Activated B cell treated with CpG ODN at 0.5 μM for 24 hours (primary cell): ENCODE results near the gene HDLBP. TPM values are rescaled to one million over a fixed set of nuclear protein-coding genes. Genes with fewer than 3 reads are reported as not detected.

Source experiments
- ATAC-seq: fragments of 200-7000 bp; cut with Tn5 transposase; one replicate; pipeline ENCODE4 v1.10.0; 2021; ENCODE audit warnings: low read depth, mild to moderate bottlenecking, moderate library complexity
- CTCF ChIA-PET: fragments of 350-600 bp; sonication (Branson Sonifier 250); formaldehyde crosslinking; loops from one replicate; lab custom pipeline; 2021; ENCODE audit warnings: antibody characterized with exemption; lab: Charles Lee
- POLR2A ChIA-PET: fragments of 350-600 bp; sonication (Branson Sonifier 250); formaldehyde crosslinking; loops from one replicate; lab custom pipeline; 2021; ENCODE audit warnings: antibody characterized with exemption; lab: Charles Lee
- DNase-seq: peaks from one replicate; pipeline ENCODE4 v3.0.0; 2022
- H3K27ac Mint-ChIP-seq: one replicate; pipeline ENCODE4 v1.8.0; 2020; ENCODE audit warnings: mixed read lengths
- H3K27me3 Mint-ChIP-seq: one replicate; pipeline ENCODE4 v1.8.0; 2021; ENCODE audit warnings: mixed read lengths
- H3K36me3 Mint-ChIP-seq: one replicate; pipeline ENCODE4 v1.8.0; 2021; ENCODE audit warnings: low read depth, mixed read lengths
- H3K4me1 Mint-ChIP-seq: one replicate; pipeline ENCODE4 v1.8.0; 2021; ENCODE audit warnings: mixed read lengths
- H3K4me3 Mint-ChIP-seq: one replicate; pipeline ENCODE4 v1.8.0; 2020; ENCODE audit warnings: mild to moderate bottlenecking, mixed read lengths
- H3K9me3 Mint-ChIP-seq: one replicate; pipeline ENCODE4 v1.8.0; 2020; ENCODE audit warnings: mixed read lengths
- CTCF ChIP-seq: fragments of 200-600 bp; IDR thresholded peaks from one replicate; pipeline ENCODE4 v1.8.0; 2022; ENCODE audit warnings: antibody characterized with exemption, mild to moderate bottlenecking
- intact Hi-C: fragments of 100-400 bp; cut with micrococcal nuclease; formaldehyde crosslinking; loops from one replicate; pipeline ENCODE4 v1.15.1; 2024
- total RNA-seq: library from RNA; stranded (reverse); gene quantifications from 2 replicates; pipeline ENCODE4 v1.2.3, GENCODE V29; 2022

HDLBP gene
- total RNA-seq, 1 donor from 2014 or later, result 168 TPM

GRCh38 chr2:241257419-241258032 is 57.9 kb downstream of the HDLBP start:
- DNase-seq (no peak), ATAC-seq (no peak)
- Mint-ChIP-seq H3K36me3 (peaks cover 84% of the 10 kb centered on the region), H3K27me3 (no peaks in the 10 kb centered on the region), H3K27ac (no peak overlapping the region), H3K4me3 (no peak overlapping the region), H3K4me1 (no peaks in the 10 kb centered on the region), H3K9me3 (no peaks in the 10 kb centered on the region)
- ChIA-PET CTCF (interaction anchor here (0.6 to 1.0 kb wide), 4 partner anchors 127 to 343 kb away, joined by 3 to 5 read pairs (median 3); no protein-coding TSS in a partner anchor), POLR2A (interaction anchor here (0.6 to 2.1 kb wide), 2 partner anchors 57 to 249 kb away, joined by 3 to 6 read pairs; partner anchors contain the start of gene HDLBP)
- no peak for TF ChIP-seq CTCF
- intact Hi-C loops, result loop anchor here (5.0 to 10.0 kb wide), 2 partner anchors 80 to 617 kb away; no protein-coding TSS in a partner anchor

- ChIA-PET POLR2A (no interaction called here), CTCF (no interaction called here)
- DNase-seq, result no peak
- Mint-ChIP-seq H3K9me3 (no peaks in the 10 kb centered on the region), H3K4me1 (no peaks in the 10 kb centered on the region), H3K27me3 (no peaks in the 10 kb centered on the region), H3K36me3 (peaks cover 85% of the 10 kb centered on the region), H3K4me3 (no peak overlapping the region), H3K27ac (no peak overlapping the region)
- no peak for TF ChIP-seq CTCF
- intact Hi-C loops, result loop anchor here (5.0 to 10.0 kb wide), 2 partner anchors 81 to 619 kb away; no protein-coding TSS in a partner anchor
- no peak for ATAC-seq
These were observed 59.3 kb downstream of the HDLBP start for GRCh38 chr2:241256168-241256545.

GRCh38 chr2:241255542-241256167 is 59.8 kb downstream of the HDLBP start:
- CTCF ChIA-PET, result no interaction called here
- H3K27me3 Mint-ChIP-seq, result no peaks in the 10 kb centered on the region
- TF ChIP-seq CTCF, result no peak
- H3K9me3 Mint-ChIP-seq, result no peaks in the 10 kb centered on the region
- no peaks in the 10 kb centered on the region for H3K4me1 Mint-ChIP-seq
- H3K36me3 Mint-ChIP-seq, result peaks cover 85% of the 10 kb centered on the region
- POLR2A ChIA-PET, result no interaction called here
- H3K27ac Mint-ChIP-seq, result no peak overlapping the region
- intact Hi-C loops, result loop anchor here (5.0 to 10.0 kb wide), 2 partner anchors 82 to 619 kb away; no protein-coding TSS in a partner anchor
- H3K4me3 Mint-ChIP-seq, result no peak overlapping the region
- ATAC-seq, result no peak
- DNase-seq, result no peak

- no peaks in the 10 kb centered on the region for H3K27me3 Mint-ChIP-seq
- POLR2A ChIA-PET, result no interaction called here
- no peak for TF ChIP-seq CTCF
- DNase-seq (no peak), ATAC-seq (no peak)
- H3K4me3 Mint-ChIP-seq, result no peak overlapping the region
- intact Hi-C loops, result loop anchor here (5.0 to 10.0 kb wide), 2 partner anchors 82 to 620 kb away; no protein-coding TSS in a partner anchor
- H3K9me3 Mint-ChIP-seq, result no peaks in the 10 kb centered on the region
- no peak overlapping the region for H3K27ac Mint-ChIP-seq
- CTCF ChIA-PET, result no interaction called here
- peaks cover 85% of the 10 kb centered on the region for H3K36me3 Mint-ChIP-seq
- no peaks in the 10 kb centered on the region for H3K4me1 Mint-ChIP-seq
These were observed 60.5 kb downstream of the HDLBP start for GRCh38 chr2:241254904-241255351.

- no peaks in the 10 kb centered on the region for H3K4me1 Mint-ChIP-seq
- no peaks in the 10 kb centered on the region for H3K27me3 Mint-ChIP-seq
- intact Hi-C loops, result loop anchor here (10.0 kb wide), 1 partner anchor 622 kb away; no protein-coding TSS in a partner anchor
- ATAC-seq (no peak), DNase-seq (no peak)
- POLR2A ChIA-PET, result no interaction called here
- H3K27ac Mint-ChIP-seq, result no peak overlapping the region
- TF ChIP-seq CTCF, result no peak
- H3K4me3 Mint-ChIP-seq, result no peak overlapping the region
- peaks cover 94% of the 10 kb centered on the region for H3K36me3 Mint-ChIP-seq
- H3K9me3 Mint-ChIP-seq, result no peaks in the 10 kb centered on the region
- CTCF ChIA-PET, result no interaction called here
These were observed 62.5 kb downstream of the HDLBP start for GRCh38 chr2:241252778-241253475.
